H1 (cell line): Measurements from ENCODE around the gene LRRC9. TPM values are rescaled to one million over a fixed set of nuclear protein-coding genes. Genes with fewer than 3 reads are reported as not detected.

Experiments
- CHD2 ChIP-seq: IDR thresholded peaks from 2 replicates; pipeline ENCODE4 v1.6.1; 2012; ENCODE audit warnings: low read length, improper control_type of control experiment
- CHD7 ChIP-seq: fragments of 300-600 bp; sonication (generic); IDR thresholded peaks from 2 replicates; pipeline ENCODE4 v1.7.1; 2012; ENCODE audit warnings: low read length, moderate library complexity, mild to moderate bottlenecking, inconsistent platforms; ENCODE audit not compliant: insufficient replicate concordance
- KDM4A ChIP-seq: IDR thresholded peaks from one replicate; pipeline ENCODE4 v1.7.1; 2012; ENCODE audit warnings: low read depth, mild to moderate bottlenecking, moderate library complexity, low read length, inconsistent platforms; ENCODE audit not compliant: severe bottlenecking
- MAFK ChIP-seq: IDR thresholded peaks from 2 replicates; pipeline ENCODE4 v1.6.1; 2012; ENCODE audit warnings: low read depth, mild to moderate bottlenecking, improper control_type of control experiment, low read length
- NRF1 ChIP-seq: IDR thresholded peaks from 2 replicates; pipeline ENCODE4 v1.6.1; 2011; ENCODE audit warnings: mild to moderate bottlenecking, low read depth, low read length, improper control_type of control experiment
- TCF12 ChIP-seq: IDR thresholded peaks from 2 replicates; pipeline ENCODE4 v1.6.1; 2011; ENCODE audit warnings: low read depth, mild to moderate bottlenecking, low read length
- USF2 ChIP-seq: IDR thresholded peaks from 2 replicates; pipeline ENCODE4 v1.6.1; 2011; ENCODE audit warnings: low read length, improper control_type of control experiment
- YY1 ChIP-seq: IDR thresholded peaks from 2 replicates; pipeline ENCODE4 v1.6.1; 2011; ENCODE audit warnings: low read depth, mild to moderate bottlenecking, low read length
- polyA plus RNA-seq, 7 experiments: library from polyadenylated mRNA; depleted of rRNA in 3 of 7; stranded (reverse) in 5 of 7; unstranded in 2 of 7; fragments of >200 nt in 5 of 7; fragments of 200-250 nt in 2 of 7; gene quantifications; 1 replicate in 5 of 7; 2 replicates in 1 of 7; 4 replicates in 1 of 7; pipeline versions ENCODE4 v1.2.1 to v1.2.3, GENCODE V29; 2011 to 2013; ENCODE audit warnings: missing spikeins in 2 of 7, mixed read lengths in 2 of 7
- total RNA-seq: library from RNA; stranded (reverse); fragmentation: NEBNext Ultra II Directional; extraction: Animal tissue kit (Norgen Biotek cat#: 25700); gene quantifications from 2 replicates; pipeline ENCODE4 v1.2.1, GENCODE V29; 2021

Gene LRRC9
- total and polyA plus RNA-seq, 2 of the 8 experiments (the other 6 are each of a cell fraction or from before 2014, with no cell fraction given): 0.12 to 0.84 TPM

GRCh38 chr14:59944909-59945308 lies 25.0 kb downstream of the LRRC9 start (continued):
- TF ChIP-seq CHD7 (no peak), TCF12 (no peak), YY1 (no peak), MAFK (no peak), NRF1 (no peak), CHD2 (no peak), KDM4A (no peak), USF2 (no peak)
